ENCODE measurements around the gene ZNF577.

The ZNF577 gene

GRCh38 chr19:51882518-51882917 is 5.2 kb downstream of the ZNF577 start:
- Histone ChIP-seq H3K27ac (ENCODE audit: insufficient read depth, low read length, poor library complexity, severe bottlenecking) (no peak overlapping the region), H3K4me3 (ENCODE audit: insufficient read depth, low read depth, low read length, poor library complexity, severe bottlenecking) (no peak overlapping the region), H3K4me1 (ENCODE audit: control insufficient read depth, insufficient read depth, low read length, poor library complexity, severe bottlenecking) (no peaks in the 10 kb centered on the region), H3K9me3 (ENCODE audit: control insufficient read depth, low read length) (peaks cover 46% of the 10 kb centered on the region), H3K27me3 (replicated peaks; ENCODE audit: control insufficient read depth, insufficient read depth, low read length, poor library complexity, severe bottlenecking) (no peaks in the 10 kb centered on the region), H3K36me3 (ENCODE audit: control insufficient read depth, insufficient read depth, low read length) (peaks cover 30% of the 10 kb centered on the region)
- no peak for DNase-seq

- H3K27me3 ChIP-seq (replicated peaks; ENCODE audit: control insufficient read depth, insufficient read depth, low read length, poor library complexity, severe bottlenecking) = no peaks in the 10 kb centered on the region
- DNase-seq = no peak
- H3K4me3 ChIP-seq (ENCODE audit: insufficient read depth, low read depth, low read length, poor library complexity, severe bottlenecking) = no peak overlapping the region
- H3K27ac ChIP-seq (ENCODE audit: insufficient read depth, low read length, poor library complexity, severe bottlenecking) = no peak overlapping the region
- no peaks in the 10 kb centered on the region for H3K4me1 ChIP-seq (ENCODE audit: control insufficient read depth, insufficient read depth, low read length, poor library complexity, severe bottlenecking)
- peaks cover 52% of the 10 kb centered on the region for H3K36me3 ChIP-seq (ENCODE audit: control insufficient read depth, insufficient read depth, low read length)
- H3K9me3 ChIP-seq (ENCODE audit: control insufficient read depth, low read length) = peaks cover 78% of the 10 kb centered on the region
Measured at GRCh38 chr19:51873097-51873496, 14.7 kb downstream of the ZNF577 start.

- H3K4me1 ChIP-seq (ENCODE audit: control insufficient read depth, insufficient read depth, low read length, poor library complexity, severe bottlenecking) = no peaks in the 10 kb centered on the region
- H3K9me3 ChIP-seq (ENCODE audit: control insufficient read depth, low read length) = peaks cover 53% of the 10 kb centered on the region
- H3K27ac ChIP-seq (ENCODE audit: insufficient read depth, low read length, poor library complexity, severe bottlenecking) = no peak overlapping the region
- no peak overlapping the region for H3K4me3 ChIP-seq (ENCODE audit: insufficient read depth, low read depth, low read length, poor library complexity, severe bottlenecking)
- H3K36me3 ChIP-seq (ENCODE audit: control insufficient read depth, insufficient read depth, low read length) = peaks cover 3% of the 10 kb centered on the region
- H3K27me3 ChIP-seq (replicated peaks; ENCODE audit: control insufficient read depth, insufficient read depth, low read length, poor library complexity, severe bottlenecking) = no peaks in the 10 kb centered on the region
- no peak for DNase-seq
Measured at GRCh38 chr19:51861870-51862622, 25.7 kb downstream of the ZNF577 start.

- Histone ChIP-seq H3K27me3 (replicated peaks; ENCODE audit: control insufficient read depth, insufficient read depth, low read length, poor library complexity, severe bottlenecking) (no peaks in the 10 kb centered on the region), H3K4me1 (ENCODE audit: control insufficient read depth, insufficient read depth, low read length, poor library complexity, severe bottlenecking) (no peaks in the 10 kb centered on the region), H3K27ac (ENCODE audit: insufficient read depth, low read length, poor library complexity, severe bottlenecking) (no peak overlapping the region), H3K36me3 (ENCODE audit: control insufficient read depth, insufficient read depth, low read length) (no peaks in the 10 kb centered on the region), H3K4me3 (ENCODE audit: insufficient read depth, low read depth, low read length, poor library complexity, severe bottlenecking) (no peak overlapping the region), H3K9me3 (ENCODE audit: control insufficient read depth, low read length) (no peaks in the 10 kb centered on the region)
- DNase-seq = no peak
Measured at GRCh38 chr19:51837145-51837544, 50.6 kb downstream of the ZNF577 start.

GRCh38 chr19:51830274-51830673 is 57.5 kb downstream of the ZNF577 start:
- Histone ChIP-seq H3K9me3 (ENCODE audit: control insufficient read depth, low read length) (peaks cover 3% of the 10 kb centered on the region), H3K27me3 (replicated peaks; ENCODE audit: control insufficient read depth, insufficient read depth, low read length, poor library complexity, severe bottlenecking) (no peaks in the 10 kb centered on the region), H3K27ac (ENCODE audit: insufficient read depth, low read length, poor library complexity, severe bottlenecking) (no peak overlapping the region), H3K4me3 (ENCODE audit: insufficient read depth, low read depth, low read length, poor library complexity, severe bottlenecking) (no peak overlapping the region), H3K36me3 (ENCODE audit: control insufficient read depth, insufficient read depth, low read length) (no peaks in the 10 kb centered on the region), H3K4me1 (ENCODE audit: control insufficient read depth, insufficient read depth, low read length, poor library complexity, severe bottlenecking) (no peaks in the 10 kb centered on the region)
- DNase-seq = no peak

GRCh38 chr19:51824281-51825005 is 63.3 kb downstream of the ZNF577 start:
- Histone ChIP-seq H3K36me3 (ENCODE audit: control insufficient read depth, insufficient read depth, low read length) (no peaks in the 10 kb centered on the region), H3K9me3 (ENCODE audit: control insufficient read depth, low read length) (peaks cover 3% of the 10 kb centered on the region), H3K4me1 (ENCODE audit: control insufficient read depth, insufficient read depth, low read length, poor library complexity, severe bottlenecking) (no peaks in the 10 kb centered on the region), H3K27me3 (replicated peaks; ENCODE audit: control insufficient read depth, insufficient read depth, low read length, poor library complexity, severe bottlenecking) (no peaks in the 10 kb centered on the region), H3K27ac (ENCODE audit: insufficient read depth, low read length, poor library complexity, severe bottlenecking) (no peak overlapping the region), H3K4me3 (ENCODE audit: insufficient read depth, low read depth, low read length, poor library complexity, severe bottlenecking) (no peak overlapping the region)
- DNase-seq = no peak

GRCh38 chr19:51822946-51823345 is 64.8 kb downstream of the ZNF577 start:
- Histone ChIP-seq H3K4me3 (ENCODE audit: insufficient read depth, low read depth, low read length, poor library complexity, severe bottlenecking) (no peak overlapping the region), H3K9me3 (ENCODE audit: control insufficient read depth, low read length) (no peaks in the 10 kb centered on the region), H3K36me3 (ENCODE audit: control insufficient read depth, insufficient read depth, low read length) (no peaks in the 10 kb centered on the region), H3K27me3 (replicated peaks; ENCODE audit: control insufficient read depth, insufficient read depth, low read length, poor library complexity, severe bottlenecking) (no peaks in the 10 kb centered on the region), H3K27ac (ENCODE audit: insufficient read depth, low read length, poor library complexity, severe bottlenecking) (no peak overlapping the region), H3K4me1 (ENCODE audit: control insufficient read depth, insufficient read depth, low read length, poor library complexity, severe bottlenecking) (no peaks in the 10 kb centered on the region)
- no peak for DNase-seq

GRCh38 chr19:51822325-51822724 is 65.4 kb downstream of the ZNF577 start:
- Histone ChIP-seq H3K27ac (ENCODE audit: insufficient read depth, low read length, poor library complexity, severe bottlenecking) (no peak overlapping the region), H3K36me3 (ENCODE audit: control insufficient read depth, insufficient read depth, low read length) (no peaks in the 10 kb centered on the region), H3K4me3 (ENCODE audit: insufficient read depth, low read depth, low read length, poor library complexity, severe bottlenecking) (no peak overlapping the region), H3K9me3 (ENCODE audit: control insufficient read depth, low read length) (no peaks in the 10 kb centered on the region), H3K4me1 (ENCODE audit: control insufficient read depth, insufficient read depth, low read length, poor library complexity, severe bottlenecking) (no peaks in the 10 kb centered on the region), H3K27me3 (replicated peaks; ENCODE audit: control insufficient read depth, insufficient read depth, low read length, poor library complexity, severe bottlenecking) (no peaks in the 10 kb centered on the region)
- DNase-seq = no peak

- no peak for DNase-seq
- Histone ChIP-seq H3K4me3 (ENCODE audit: insufficient read depth, low read depth, low read length, poor library complexity, severe bottlenecking) (no peak overlapping the region), H3K4me1 (ENCODE audit: control insufficient read depth, insufficient read depth, low read length, poor library complexity, severe bottlenecking) (no peaks in the 10 kb centered on the region), H3K36me3 (ENCODE audit: control insufficient read depth, insufficient read depth, low read length) (no peaks in the 10 kb centered on the region), H3K27me3 (replicated peaks; ENCODE audit: control insufficient read depth, insufficient read depth, low read length, poor library complexity, severe bottlenecking) (no peaks in the 10 kb centered on the region), H3K27ac (ENCODE audit: insufficient read depth, low read length, poor library complexity, severe bottlenecking) (no peak overlapping the region), H3K9me3 (ENCODE audit: control insufficient read depth, low read length) (no peaks in the 10 kb centered on the region)
Measured at GRCh38 chr19:51821921-51822320, 65.8 kb downstream of the ZNF577 start.

GRCh38 chr19:51821456-51821855 is 66.3 kb downstream of the ZNF577 start:
- H3K9me3 ChIP-seq (ENCODE audit: control insufficient read depth, low read length) = no peaks in the 10 kb centered on the region
- H3K27ac ChIP-seq (ENCODE audit: insufficient read depth, low read length, poor library complexity, severe bottlenecking) = no peak overlapping the region
- H3K36me3 ChIP-seq (ENCODE audit: control insufficient read depth, insufficient read depth, low read length) = no peaks in the 10 kb centered on the region
- DNase-seq = no peak
- no peaks in the 10 kb centered on the region for H3K27me3 ChIP-seq (replicated peaks; ENCODE audit: control insufficient read depth, insufficient read depth, low read length, poor library complexity, severe bottlenecking)
- H3K4me3 ChIP-seq (ENCODE audit: insufficient read depth, low read depth, low read length, poor library complexity, severe bottlenecking) = no peak overlapping the region
- no peaks in the 10 kb centered on the region for H3K4me1 ChIP-seq (ENCODE audit: control insufficient read depth, insufficient read depth, low read length, poor library complexity, severe bottlenecking)
